HL-60 (cell line): ENCODE measurements around the gene GIT2.

Experiments
- GABPA ChIP-seq: IDR thresholded peaks from 2 replicates; pipeline ENCODE4 v1.6.1; 2012; ENCODE audit warnings: low read depth
- POLR2AphosphoS5 ChIP-seq: IDR thresholded peaks from 2 replicates; pipeline ENCODE4 v1.6.1; 2012; ENCODE audit warnings: low read depth
- TF ChIP-seq, protein P1 (sequence below): IDR thresholded peaks from one replicate; pipeline ENCODE4 v1.5.1; 2011; ENCODE audit warnings: low read length, control low read depth, inconsistent platforms; ENCODE audit not compliant: insufficient read depth

DNA sequence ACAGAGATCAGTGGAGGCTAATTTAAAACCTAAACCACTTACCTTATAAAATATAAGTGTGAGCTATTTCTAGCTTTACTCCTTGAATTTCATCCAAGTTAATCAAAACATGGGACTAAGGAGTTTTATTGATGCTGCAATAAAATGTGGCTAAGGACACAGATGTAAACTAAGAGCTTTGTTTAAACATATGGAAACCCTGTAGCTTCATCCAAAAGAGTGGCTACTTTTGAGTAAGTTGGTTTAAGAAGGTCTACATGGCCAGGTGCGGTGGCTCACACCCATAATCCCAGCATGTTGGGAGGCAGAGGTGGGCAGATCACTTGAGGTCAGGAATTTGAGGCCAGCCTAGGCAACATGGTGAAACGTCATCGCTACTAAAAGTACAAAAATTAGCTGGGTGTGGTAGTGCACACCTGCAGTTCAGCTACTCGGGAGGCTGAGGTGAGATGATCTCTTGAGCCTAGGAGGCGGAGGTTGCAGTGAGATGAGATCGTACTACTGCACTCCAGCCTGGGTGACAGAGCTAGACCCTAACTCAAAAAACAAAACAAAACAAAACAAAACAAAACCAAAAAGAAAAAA is 55.7 kb downstream of the GIT2 start:
- TF ChIP-seq, protein P1, sequence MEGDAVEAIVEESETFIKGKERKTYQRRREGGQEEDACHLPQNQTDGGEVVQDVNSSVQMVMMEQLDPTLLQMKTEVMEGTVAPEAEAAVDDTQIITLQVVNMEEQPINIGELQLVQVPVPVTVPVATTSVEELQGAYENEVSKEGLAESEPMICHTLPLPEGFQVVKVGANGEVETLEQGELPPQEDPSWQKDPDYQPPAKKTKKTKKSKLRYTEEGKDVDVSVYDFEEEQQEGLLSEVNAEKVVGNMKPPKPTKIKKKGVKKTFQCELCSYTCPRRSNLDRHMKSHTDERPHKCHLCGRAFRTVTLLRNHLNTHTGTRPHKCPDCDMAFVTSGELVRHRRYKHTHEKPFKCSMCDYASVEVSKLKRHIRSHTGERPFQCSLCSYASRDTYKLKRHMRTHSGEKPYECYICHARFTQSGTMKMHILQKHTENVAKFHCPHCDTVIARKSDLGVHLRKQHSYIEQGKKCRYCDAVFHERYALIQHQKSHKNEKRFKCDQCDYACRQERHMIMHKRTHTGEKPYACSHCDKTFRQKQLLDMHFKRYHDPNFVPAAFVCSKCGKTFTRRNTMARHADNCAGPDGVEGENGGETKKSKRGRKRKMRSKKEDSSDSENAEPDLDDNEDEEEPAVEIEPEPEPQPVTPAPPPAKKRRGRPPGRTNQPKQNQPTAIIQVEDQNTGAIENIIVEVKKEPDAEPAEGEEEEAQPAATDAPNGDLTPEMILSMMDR: no peak
- TF ChIP-seq POLR2AphosphoS5: no peak
- TF ChIP-seq GABPA: no peak
